H9 (cell line): ENCODE data around the gene BTG4. TPM values are rescaled to one million over a fixed set of nuclear protein-coding genes. Genes with fewer than 3 reads are reported as not detected.

Experiments used
- DNase-seq: peaks from one replicate; pipeline ENCODE4 v3.0.0-alpha.2; 2017
- H2AFZ ChIP-seq: one replicate; pipeline ENCODE4 v1.6.1; 2013; ENCODE audit warnings: mild to moderate bottlenecking, low read length, control low read depth, moderate library complexity
- H2AK5ac ChIP-seq: 2 replicates; pipeline ENCODE4 v1.6.1; 2013; ENCODE audit warnings: low read length, control low read depth, mixed read lengths; ENCODE audit not compliant: insufficient read length
- H2BK120ac ChIP-seq: one replicate; pipeline ENCODE4 v1.6.1; 2013; ENCODE audit warnings: low read depth, mild to moderate bottlenecking, low read length, control low read depth, inconsistent platforms; ENCODE audit not compliant: poor library complexity, severe bottlenecking
- H2BK12ac ChIP-seq: 2 replicates; pipeline ENCODE4 v1.6.1; 2013; ENCODE audit warnings: low read length, control low read depth, mixed read lengths, low read depth; ENCODE audit not compliant: insufficient read length
- H2BK15ac ChIP-seq: 2 replicates; pipeline ENCODE4 v1.6.1; 2013; ENCODE audit warnings: low read depth, low read length, control low read depth
- H2BK20ac ChIP-seq: one replicate; pipeline ENCODE4 v1.6.1; 2013; ENCODE audit warnings: low read depth, mild to moderate bottlenecking, low read length, control low read depth, inconsistent platforms; ENCODE audit not compliant: poor library complexity, severe bottlenecking
- H2BK5ac ChIP-seq: 2 replicates; pipeline ENCODE4 v1.6.1; 2013; ENCODE audit warnings: low read length, control low read depth, mixed read lengths; ENCODE audit not compliant: insufficient read length
- H3K14ac ChIP-seq: 2 replicates; pipeline ENCODE4 v1.6.1; 2013; ENCODE audit warnings: low read length, control low read depth; ENCODE audit not compliant: insufficient read depth
- H3K18ac ChIP-seq: 2 replicates; pipeline ENCODE4 v1.6.1; 2013; ENCODE audit warnings: low read depth, mild to moderate bottlenecking, mixed read lengths, low read length, control low read depth; ENCODE audit not compliant: insufficient read length
- H3K23ac ChIP-seq: 2 replicates; pipeline ENCODE4 v1.6.1; 2013; ENCODE audit warnings: low read length, control low read depth, mixed read lengths, low read depth; ENCODE audit not compliant: insufficient read length
- H3K23me2 ChIP-seq: 2 replicates; pipeline ENCODE4 v1.6.1; 2013; ENCODE audit warnings: low read depth, mild to moderate bottlenecking, mixed read lengths, low read length, control low read depth; ENCODE audit not compliant: insufficient read length, poor library complexity, severe bottlenecking
- H3K27ac ChIP-seq: 2 replicates; pipeline ENCODE4 v1.5.1; 2013; ENCODE audit warnings: low read length, control low read depth, mixed read lengths, low read depth; ENCODE audit not compliant: insufficient read length
- H3K27me3 ChIP-seq: 2 replicates; pipeline ENCODE4 v1.6.1; 2013; ENCODE audit warnings: low read length, control low read depth, inconsistent platforms; ENCODE audit not compliant: insufficient read depth
- H3K4ac ChIP-seq: 2 replicates; pipeline ENCODE4 v1.6.1; 2013; ENCODE audit warnings: low read depth, mild to moderate bottlenecking, control low read depth, inconsistent platforms, low read length, moderate library complexity
- H3K4me1 ChIP-seq: 2 replicates; pipeline ENCODE4 v1.6.1; 2013; ENCODE audit warnings: low read length, control low read depth, inconsistent platforms; ENCODE audit not compliant: insufficient read depth
- H3K4me2 ChIP-seq: 2 replicates; pipeline ENCODE4 v1.6.1; 2013; ENCODE audit warnings: low read length, control low read depth, mixed read lengths; ENCODE audit not compliant: insufficient read length, insufficient read depth
- H3K56ac ChIP-seq: 2 replicates; pipeline ENCODE4 v1.6.1; 2013; ENCODE audit warnings: low read depth, mild to moderate bottlenecking, mixed read lengths, low read length, control low read depth; ENCODE audit not compliant: insufficient read length
- H3K79me1 ChIP-seq: 2 replicates; pipeline ENCODE4 v1.6.1; 2013; ENCODE audit warnings: low read depth, mild to moderate bottlenecking, moderate library complexity, low read length, control low read depth, inconsistent platforms; ENCODE audit not compliant: insufficient read depth, poor library complexity, severe bottlenecking
- H3K79me2 ChIP-seq: 2 replicates; pipeline ENCODE4 v1.6.1; 2013; ENCODE audit warnings: low read length, control low read depth, inconsistent platforms; ENCODE audit not compliant: insufficient read depth
- H3K9ac ChIP-seq: 2 replicates; pipeline ENCODE4 v1.6.1; 2013; ENCODE audit warnings: low read length, control low read depth, mixed read lengths; ENCODE audit not compliant: insufficient read length; ENCODE audit errors: extremely low read depth
- H3K9me3 ChIP-seq: one replicate; pipeline ENCODE4 v1.6.1; 2013; ENCODE audit warnings: low read depth, low read length, inconsistent platforms; ENCODE audit not compliant: control insufficient read depth
- H3T11ph ChIP-seq: one replicate; pipeline ENCODE4 v1.6.1; 2013; ENCODE audit warnings: mild to moderate bottlenecking, low read length, control low read depth, inconsistent platforms
- H4K20me1 ChIP-seq: one replicate; pipeline ENCODE4 v1.6.1; 2013; ENCODE audit not compliant: control insufficient read depth, insufficient read length, insufficient read depth
- H4K5ac ChIP-seq: 2 replicates; pipeline ENCODE4 v1.6.1; 2013; ENCODE audit warnings: low read depth, mild to moderate bottlenecking, mixed read lengths, low read length, control low read depth; ENCODE audit not compliant: insufficient read length
- H4K8ac ChIP-seq: replicated peaks from 2 replicates; pipeline ENCODE4 v1.6.1; 2013; ENCODE audit warnings: low read length, control low read depth, mixed read lengths, low read depth; ENCODE audit not compliant: insufficient read length
- H4K91ac ChIP-seq: 2 replicates; pipeline ENCODE4 v1.6.1; 2013; ENCODE audit warnings: low read depth, mild to moderate bottlenecking, moderate library complexity, mixed read lengths, low read length, control low read depth; ENCODE audit not compliant: insufficient read length
- H3K27ac Mint-ChIP-seq, 3 experiments: 2 replicates in 2 of 3; 3 replicates in 1 of 3; pipeline ENCODE4 v1.8.0; 2020 to 2021; ENCODE audit warnings: mixed read lengths in 3 of 3, mild to moderate bottlenecking in 1 of 3, moderate library complexity in 1 of 3
- H3K27me3 Mint-ChIP-seq: 2 replicates; pipeline ENCODE4 v1.8.0; 2021; ENCODE audit warnings: low read depth, mild to moderate bottlenecking, moderate library complexity, mixed read lengths
- H3K36me3 Mint-ChIP-seq, 3 experiments: 2 replicates in 2 of 3; 3 replicates in 1 of 3; pipeline ENCODE4 v1.8.0; 2020 to 2021; ENCODE audit warnings: low read depth in 3 of 3, mixed read lengths in 3 of 3; ENCODE audit not compliant: insufficient read depth in 1 of 3
- H3K4me1 Mint-ChIP-seq, 2 experiments: 2 replicates each; pipeline ENCODE4 v1.8.0; 2020; ENCODE audit warnings: mixed read lengths in 2 of 2
- H3K4me3 Mint-ChIP-seq, 2 experiments: 2 replicates in 1 of 2; 3 replicates in 1 of 2; pipeline ENCODE4 v1.8.0; 2020 to 2021; ENCODE audit warnings: mild to moderate bottlenecking in 2 of 2, mixed read lengths in 2 of 2, moderate library complexity in 1 of 2
- H3K9me3 Mint-ChIP-seq, 2 experiments: 2 replicates in 1 of 2; 3 replicates in 1 of 2; pipeline ENCODE4 v1.8.0; 2020; ENCODE audit warnings: mild to moderate bottlenecking in 2 of 2, mixed read lengths in 2 of 2, moderate library complexity in 1 of 2
- WGBS: extraction: QIAGEN DNeasy Blood & Tissue Kit; methylation state at CpG from one replicate; pipeline ENCODE4 v1.1.7; 2013; ENCODE audit warnings: missing lambda C conversion rate, low lambda C conversion rate, mixed read lengths; ENCODE audit not compliant: insufficient read length; ENCODE audit errors: extremely low coverage; 5-methylcytosine and 5-hydroxymethylcytosine counted together
- total RNA-seq: library from RNA; stranded (reverse); gene quantifications from 2 replicates; pipeline ENCODE4 v1.2.1, GENCODE V29; 2021
- TF ChIP-seq, protein P1 (sequence below): fragments of 200-600 bp; sonication (generic); conservative IDR thresholded peaks from 3 replicates; pipeline ENCODE4 v1.8.0; 2021; ENCODE audit warnings: antibody characterized with exemption, mild to moderate bottlenecking

BTG4 gene
- total RNA-seq, 1 experiment from 2014 or later = not detected

DNA sequence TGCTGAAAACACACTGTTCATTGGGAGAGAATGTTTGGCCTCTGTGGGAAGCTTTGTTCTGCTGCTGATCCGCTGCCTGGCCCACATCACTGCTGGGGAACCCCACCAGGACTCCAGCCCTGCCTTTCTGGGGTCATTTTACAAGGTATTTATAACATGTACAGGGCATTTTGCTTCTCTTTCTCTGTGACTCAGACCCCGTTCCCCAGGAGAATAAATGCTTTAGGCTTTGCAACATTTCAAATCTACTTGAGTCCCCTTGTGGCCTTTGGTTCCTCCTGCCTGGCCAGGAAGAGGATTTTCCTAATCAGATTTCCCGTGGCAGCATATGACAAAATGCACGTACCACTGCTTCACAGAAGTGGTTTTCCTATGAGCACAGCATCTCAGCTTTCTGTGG is 43.0 kb downstream of the BTG4 start:
- no peaks in the 10 kb centered on the region for H3K4me1 Mint-ChIP-seq
- Histone ChIP-seq H2BK120ac (no peak overlapping the region), H2AK5ac (no peak overlapping the region), H3K4me2 (no peak overlapping the region), H2BK20ac (no peak overlapping the region), H3K9ac (no peak overlapping the region), H3K27ac (no peak overlapping the region), H4K8ac (no peak overlapping the region), H3K4ac (no peak overlapping the region), H3K9me3 (no peaks in the 10 kb centered on the region), H3K18ac (no peak overlapping the region), H3K23ac (no peak overlapping the region), H3K27me3 (no peaks in the 10 kb centered on the region), H3K56ac (no peak overlapping the region), H3T11ph (no peak overlapping the region), H2BK15ac (no peak overlapping the region), H3K23me2 (no peaks in the 10 kb centered on the region), H3K79me1 (no peaks in the 10 kb centered on the region), H3K4me1 (no peaks in the 10 kb centered on the region), H3K79me2 (no peaks in the 10 kb centered on the region), H2BK5ac (no peak overlapping the region), H3K14ac (no peak overlapping the region), H4K20me1 (no peaks in the 10 kb centered on the region), H2AFZ (peak overlapping the region; percentile 46), H4K5ac (no peak overlapping the region), H2BK12ac (no peak overlapping the region), H4K91ac (no peak overlapping the region)
- no CpG with 5 or more reads among the region's 4 CpGs for WGBS
- H3K4me3 Mint-ChIP-seq = no peak overlapping the region
- peaks cover 4% of the 10 kb centered on the region; the same call in 1 of the 2 replicates for H3K27me3 Mint-ChIP-seq
- peak overlapping the region in 1 of 3 experiments; percentile 73; a peak in 1 of 7 replicates for H3K27ac Mint-ChIP-seq
- H3K36me3 Mint-ChIP-seq = no peaks in the 10 kb centered on the region
- H3K9me3 Mint-ChIP-seq = no peaks in the 10 kb centered on the region
- TF ChIP-seq, protein P1, sequence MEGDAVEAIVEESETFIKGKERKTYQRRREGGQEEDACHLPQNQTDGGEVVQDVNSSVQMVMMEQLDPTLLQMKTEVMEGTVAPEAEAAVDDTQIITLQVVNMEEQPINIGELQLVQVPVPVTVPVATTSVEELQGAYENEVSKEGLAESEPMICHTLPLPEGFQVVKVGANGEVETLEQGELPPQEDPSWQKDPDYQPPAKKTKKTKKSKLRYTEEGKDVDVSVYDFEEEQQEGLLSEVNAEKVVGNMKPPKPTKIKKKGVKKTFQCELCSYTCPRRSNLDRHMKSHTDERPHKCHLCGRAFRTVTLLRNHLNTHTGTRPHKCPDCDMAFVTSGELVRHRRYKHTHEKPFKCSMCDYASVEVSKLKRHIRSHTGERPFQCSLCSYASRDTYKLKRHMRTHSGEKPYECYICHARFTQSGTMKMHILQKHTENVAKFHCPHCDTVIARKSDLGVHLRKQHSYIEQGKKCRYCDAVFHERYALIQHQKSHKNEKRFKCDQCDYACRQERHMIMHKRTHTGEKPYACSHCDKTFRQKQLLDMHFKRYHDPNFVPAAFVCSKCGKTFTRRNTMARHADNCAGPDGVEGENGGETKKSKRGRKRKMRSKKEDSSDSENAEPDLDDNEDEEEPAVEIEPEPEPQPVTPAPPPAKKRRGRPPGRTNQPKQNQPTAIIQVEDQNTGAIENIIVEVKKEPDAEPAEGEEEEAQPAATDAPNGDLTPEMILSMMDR = no peak
- DNase-seq = no peak
